Activated naive CD4-positive, alpha-beta T cell treated with anti-CD3 and anti-CD28 coated beads, Interleukin-2, amount 10 ng/mL, durations not matched to agents 7 days and 5 days (primary cell): ENCODE measurements around the gene SCN1A.

ENCODE experiments used
- CTCF ChIA-PET: fragments of 350-600 bp; sonication (Branson Sonifier 250); formaldehyde crosslinking; loops from one replicate; lab custom pipeline; 2021; ENCODE audit warnings: antibody characterized with exemption; lab: Charles Lee
- DNase-seq: peaks from one replicate; pipeline ENCODE4 v3.0.0-alpha.2; 2020
- H3K27ac Mint-ChIP-seq: one replicate; pipeline ENCODE4 v1.8.0; 2021; ENCODE audit warnings: mild to moderate bottlenecking, moderate library complexity, mixed read lengths
- H3K27me3 Mint-ChIP-seq: one replicate; pipeline ENCODE4 v1.8.0; 2021; ENCODE audit warnings: mild to moderate bottlenecking, mixed read lengths
- H3K36me3 Mint-ChIP-seq: one replicate; pipeline ENCODE4 v1.8.0; 2021; ENCODE audit warnings: mixed read lengths
- H3K4me1 Mint-ChIP-seq: one replicate; pipeline ENCODE4 v1.8.0; 2021; ENCODE audit warnings: mixed read lengths
- H3K4me3 Mint-ChIP-seq: one replicate; pipeline ENCODE4 v1.8.0; 2021; ENCODE audit warnings: mild to moderate bottlenecking, moderate library complexity, mixed read lengths
- H3K9me3 Mint-ChIP-seq: one replicate; pipeline ENCODE4 v1.8.0; 2021; ENCODE audit warnings: mixed read lengths

The SCN1A gene

GRCh38 chr2:166127217-166128155, at the start of gene SCN1A:
TSS of gene SCN1A (minus strand) at chr2:166128020. CDS start at chr2:166073621, 54,399 bp downstream.
- CTCF ChIA-PET: interaction anchor here (0.9 to 2.6 kb wide), 3 partner anchors 70 to 253 kb away, joined by 3 to 17 read pairs (median 6); partner anchors contain the start of gene TTC21B
- no peaks in the 10 kb centered on the region for H3K4me1 Mint-ChIP-seq
- H3K4me3 Mint-ChIP-seq: no peak within 1 kb of the TSS
- no peaks in the 10 kb centered on the region for H3K9me3 Mint-ChIP-seq
- H3K27ac Mint-ChIP-seq: no peak within 1 kb of the TSS
- H3K36me3 Mint-ChIP-seq: no peaks in the 10 kb centered on the region
- no peak for DNase-seq
- H3K27me3 Mint-ChIP-seq: peaks cover 14% of the 10 kb centered on the region

- no peak overlapping the region for H3K4me3 Mint-ChIP-seq
- CTCF ChIA-PET: no interaction called here
- DNase-seq: no peak
Observed at GRCh38 chr2:166173263-166173662, 45.4 kb upstream of the SCN1A start.

GRCh38 chr2:166171216-166171615, 43.4 kb upstream of the SCN1A start:
- Mint-ChIP-seq H3K36me3 (no peaks in the 10 kb centered on the region), H3K9me3 (no peaks in the 10 kb centered on the region), H3K27me3 (no peaks in the 10 kb centered on the region), H3K27ac (no peak overlapping the region), H3K4me1 (no peaks in the 10 kb centered on the region), H3K4me3 (no peak overlapping the region)
- no peak for DNase-seq
- CTCF ChIA-PET: no interaction called here

More at GRCh38 chr2:166173263-166173662, 45.4 kb upstream of the SCN1A start:
- no peaks in the 10 kb centered on the region for H3K27me3 Mint-ChIP-seq
- H3K4me1 Mint-ChIP-seq: no peaks in the 10 kb centered on the region
- no peaks in the 10 kb centered on the region for H3K36me3 Mint-ChIP-seq
- no peak overlapping the region for H3K27ac Mint-ChIP-seq
- H3K9me3 Mint-ChIP-seq: no peaks in the 10 kb centered on the region

GRCh38 chr2:166170356-166170755, 42.5 kb upstream of the SCN1A start:
- Mint-ChIP-seq H3K4me1 (no peaks in the 10 kb centered on the region), H3K4me3 (no peak overlapping the region), H3K9me3 (no peaks in the 10 kb centered on the region), H3K27ac (no peak overlapping the region), H3K27me3 (no peaks in the 10 kb centered on the region), H3K36me3 (no peaks in the 10 kb centered on the region)
- DNase-seq: no peak
- CTCF ChIA-PET: no interaction called here

GRCh38 chr2:166167449-166167848, 39.6 kb upstream of the SCN1A start:
- H3K4me1 Mint-ChIP-seq: no peaks in the 10 kb centered on the region
- H3K27ac Mint-ChIP-seq: no peak overlapping the region
- CTCF ChIA-PET: no interaction called here
- H3K4me3 Mint-ChIP-seq: no peak overlapping the region
- peaks cover 4% of the 10 kb centered on the region for H3K27me3 Mint-ChIP-seq
- no peaks in the 10 kb centered on the region for H3K36me3 Mint-ChIP-seq
- no peak for DNase-seq
- H3K9me3 Mint-ChIP-seq: no peaks in the 10 kb centered on the region

- no peaks in the 10 kb centered on the region for H3K4me1 Mint-ChIP-seq
- no peak for DNase-seq
- H3K9me3 Mint-ChIP-seq: no peaks in the 10 kb centered on the region
- no peak overlapping the region for H3K4me3 Mint-ChIP-seq
- CTCF ChIA-PET: no interaction called here
- no peaks in the 10 kb centered on the region for H3K36me3 Mint-ChIP-seq
- peaks cover 4% of the 10 kb centered on the region for H3K27me3 Mint-ChIP-seq
- H3K27ac Mint-ChIP-seq: no peak overlapping the region
Observed at GRCh38 chr2:166163775-166164174, 36.0 kb upstream of the SCN1A start.

- DNase-seq: no peak
- Mint-ChIP-seq H3K4me1 (no peaks in the 10 kb centered on the region), H3K27me3 (peaks cover 4% of the 10 kb centered on the region), H3K9me3 (no peaks in the 10 kb centered on the region), H3K36me3 (no peaks in the 10 kb centered on the region), H3K4me3 (no peak overlapping the region), H3K27ac (no peak overlapping the region)
- CTCF ChIA-PET: no interaction called here
Observed at GRCh38 chr2:166158546-166158945, 30.7 kb upstream of the SCN1A start.

GRCh38 chr2:166157578-166157977, 29.8 kb upstream of the SCN1A start:
- H3K36me3 Mint-ChIP-seq: no peaks in the 10 kb centered on the region
- peaks cover 1% of the 10 kb centered on the region for H3K27me3 Mint-ChIP-seq
- H3K4me1 Mint-ChIP-seq: no peaks in the 10 kb centered on the region
- no peak for DNase-seq
- H3K4me3 Mint-ChIP-seq: no peak overlapping the region
- H3K9me3 Mint-ChIP-seq: no peaks in the 10 kb centered on the region
- no peak overlapping the region for H3K27ac Mint-ChIP-seq
- CTCF ChIA-PET: no interaction called here

GRCh38 chr2:166156985-166157490, 29.2 kb upstream of the SCN1A start:
- Mint-ChIP-seq H3K4me1 (no peaks in the 10 kb centered on the region), H3K9me3 (no peaks in the 10 kb centered on the region), H3K27ac (no peak overlapping the region), H3K27me3 (no peaks in the 10 kb centered on the region), H3K36me3 (no peaks in the 10 kb centered on the region), H3K4me3 (no peak overlapping the region)
- no peak for DNase-seq
- CTCF ChIA-PET: no interaction called here

GRCh38 chr2:166155589-166155988, 27.8 kb upstream of the SCN1A start:
- Mint-ChIP-seq H3K4me3 (no peak overlapping the region), H3K4me1 (no peaks in the 10 kb centered on the region)
- CTCF ChIA-PET: no interaction called here

GRCh38 chr2:166154685-166155338, 27.0 kb upstream of the SCN1A start:
- H3K27ac Mint-ChIP-seq: no peak overlapping the region
- H3K27me3 Mint-ChIP-seq: no peaks in the 10 kb centered on the region
- no peaks in the 10 kb centered on the region for H3K36me3 Mint-ChIP-seq
- H3K9me3 Mint-ChIP-seq: no peaks in the 10 kb centered on the region
- H3K4me3 Mint-ChIP-seq: no peak overlapping the region
- CTCF ChIA-PET: no interaction called here
- H3K4me1 Mint-ChIP-seq: no peaks in the 10 kb centered on the region
- no peak for DNase-seq

More at GRCh38 chr2:166155589-166155988, 27.8 kb upstream of the SCN1A start:
- DNase-seq: no peak
- no peaks in the 10 kb centered on the region for H3K9me3 Mint-ChIP-seq
- H3K36me3 Mint-ChIP-seq: no peaks in the 10 kb centered on the region
- H3K27ac Mint-ChIP-seq: no peak overlapping the region
- no peaks in the 10 kb centered on the region for H3K27me3 Mint-ChIP-seq

GRCh38 chr2:166152064-166152463, 24.2 kb upstream of the SCN1A start:
- Mint-ChIP-seq H3K27ac (no peak overlapping the region), H3K4me3 (no peak overlapping the region), H3K27me3 (no peaks in the 10 kb centered on the region), H3K4me1 (no peaks in the 10 kb centered on the region), H3K36me3 (no peaks in the 10 kb centered on the region), H3K9me3 (no peaks in the 10 kb centered on the region)
- CTCF ChIA-PET: interaction anchor here (0.6 kb wide), 1 partner anchor 28 kb away, joined by 3 read pairs; no protein-coding TSS in a partner anchor
- DNase-seq: no peak

- Mint-ChIP-seq H3K27me3 (no peaks in the 10 kb centered on the region), H3K36me3 (no peaks in the 10 kb centered on the region), H3K27ac (no peak overlapping the region), H3K4me1 (no peaks in the 10 kb centered on the region), H3K9me3 (no peaks in the 10 kb centered on the region), H3K4me3 (no peak overlapping the region)
- DNase-seq: no peak
- CTCF ChIA-PET: no interaction called here
Observed at GRCh38 chr2:166148500-166149400, 20.9 kb upstream of the SCN1A start.

GRCh38 chr2:166147883-166148282, 20.1 kb upstream of the SCN1A start:
- CTCF ChIA-PET: no interaction called here
- no peak for DNase-seq
- Mint-ChIP-seq H3K4me1 (no peaks in the 10 kb centered on the region), H3K36me3 (no peaks in the 10 kb centered on the region), H3K4me3 (no peak overlapping the region), H3K27me3 (no peaks in the 10 kb centered on the region), H3K27ac (no peak overlapping the region), H3K9me3 (no peaks in the 10 kb centered on the region)
